CD14-positive monocyte (primary cell): ENCODE data around the gene GNL2. TPM values are rescaled to one million over a fixed set of nuclear protein-coding genes. Genes with fewer than 3 reads are reported as not detected.

Source experiments
- DNase-seq, 3 donors: peaks; one replicate each; pipeline ENCODE4 v3.0.0-alpha.2; 2011 to 2022
- H2AFZ ChIP-seq: 2 replicates; pipeline ENCODE4 v1.6.0; 2012; ENCODE audit warnings: mild to moderate bottlenecking, low read depth, low read length, inconsistent platforms; ENCODE audit not compliant: insufficient read depth, poor library complexity, severe bottlenecking
- H3K27ac ChIP-seq, 2 donors: 1 replicate in 1 of 2; 2 replicates in 1 of 2; pipeline ENCODE4 v1.5.1; 2012 to 2013; ENCODE audit warnings: low read length in 2 of 2, control low read depth in 1 of 2, inconsistent platforms in 1 of 2, low read depth in 1 of 2, mild to moderate bottlenecking in 1 of 2
- H3K27me3 ChIP-seq, 2 donors: one replicate each; pipeline versions ENCODE4 v1.6.0 to v1.6.1; 2011 to 2013; ENCODE audit warnings: low read length in 2 of 2; ENCODE audit not compliant: control insufficient read depth in 2 of 2, insufficient read depth in 2 of 2
- H3K36me3 ChIP-seq, 2 donors: replicated peaks in 1 of 2; 1 replicate in 1 of 2; 2 replicates in 1 of 2; pipeline versions ENCODE4 v1.5.1 to v1.6.1; 2012 to 2013; ENCODE audit warnings: low read length in 2 of 2, control low read depth in 1 of 2, inconsistent platforms in 1 of 2, mild to moderate bottlenecking in 1 of 2; ENCODE audit not compliant: insufficient read depth in 2 of 2, control insufficient read depth in 1 of 2
- H3K4me1 ChIP-seq, 2 donors: 1 replicate in 1 of 2; 2 replicates in 1 of 2; pipeline versions ENCODE4 v1.5.1 to v1.6.1; 2012 to 2013; ENCODE audit warnings: low read length in 2 of 2, control low read depth in 1 of 2, inconsistent platforms in 1 of 2, mild to moderate bottlenecking in 1 of 2, moderate library complexity in 1 of 2; ENCODE audit not compliant: insufficient read depth in 2 of 2, control insufficient read depth in 1 of 2
- H3K4me2 ChIP-seq: replicated peaks from 2 replicates; pipeline ENCODE3; 2012; ENCODE audit warnings: low read length, moderate library complexity, mild to moderate bottlenecking; ENCODE audit not compliant: poor library complexity, severe bottlenecking; ENCODE audit errors: extremely low read depth
- H3K4me3 ChIP-seq, 3 experiments: fragments of 200-600 bp in 1 of 3; sonication (generic) in 1 of 3; replicated peaks in 1 of 3; 1 replicate in 2 of 3; 2 replicates in 1 of 3; pipeline ENCODE4 v1.5.1; 2011 to 2013; ENCODE audit warnings: low read length in 3 of 3, mild to moderate bottlenecking in 3 of 3, control low read depth in 2 of 3, low read depth in 2 of 3, inconsistent platforms in 1 of 3, moderate library complexity in 1 of 3
- H3K79me2 ChIP-seq: 2 replicates; pipeline ENCODE4 v1.6.0; 2012; ENCODE audit warnings: mild to moderate bottlenecking, control low read depth, inconsistent platforms, low read length, moderate library complexity; ENCODE audit not compliant: insufficient read depth
- H3K9ac ChIP-seq: 2 replicates; pipeline ENCODE4 v1.6.0; 2017; ENCODE audit warnings: low read length, mild to moderate bottlenecking; ENCODE audit not compliant: insufficient read depth, poor library complexity, severe bottlenecking
- H3K9me3 ChIP-seq, 2 donors: replicated peaks in 1 of 2; 1 replicate in 1 of 2; 2 replicates in 1 of 2; pipeline versions ENCODE4 v1.5.1 to v1.6.1; 2012 to 2013; ENCODE audit warnings: low read length in 2 of 2, control low read depth in 1 of 2; ENCODE audit not compliant: control insufficient read depth in 1 of 2, insufficient read depth in 1 of 2
- H4K20me1 ChIP-seq: 2 replicates; pipeline ENCODE4 v1.6.0; 2012; ENCODE audit warnings: mild to moderate bottlenecking, low read length, control low read depth, moderate library complexity; ENCODE audit not compliant: insufficient read depth
- H3K27ac Mint-ChIP-seq, 7 donors: one replicate each; pipeline ENCODE4 v1.8.0; 2020; ENCODE audit warnings: mild to moderate bottlenecking in 7 of 7, mixed read lengths in 7 of 7, moderate library complexity in 6 of 7, inconsistent platforms in 2 of 7
- H3K27me3 Mint-ChIP-seq, 3 donors: one replicate each; pipeline ENCODE4 v1.8.0; 2021 to 2022; ENCODE audit warnings: low read depth in 3 of 3, mild to moderate bottlenecking in 3 of 3, mixed read lengths in 3 of 3, moderate library complexity in 3 of 3, inconsistent platforms in 1 of 3
- H3K36me3 Mint-ChIP-seq, 2 donors: one replicate each; pipeline ENCODE4 v1.8.0; 2020; ENCODE audit warnings: mixed read lengths in 2 of 2, inconsistent platforms in 1 of 2, mild to moderate bottlenecking in 1 of 2
- H3K4me1 Mint-ChIP-seq: one replicate; pipeline ENCODE4 v1.8.0; 2020; ENCODE audit warnings: mild to moderate bottlenecking, mixed read lengths
- H3K4me3 Mint-ChIP-seq, 2 donors: one replicate each; pipeline ENCODE4 v1.8.0; 2020; ENCODE audit warnings: mild to moderate bottlenecking in 2 of 2, mixed read lengths in 2 of 2, moderate library complexity in 1 of 2
- H3K9me3 Mint-ChIP-seq, 7 donors: one replicate each; pipeline ENCODE4 v1.8.0; 2020 to 2022; ENCODE audit warnings: mixed read lengths in 7 of 7, mild to moderate bottlenecking in 6 of 7, moderate library complexity in 6 of 7, inconsistent platforms in 2 of 7
- CTCF ChIP-seq: fragments of 200-600 bp; IDR thresholded peaks from one replicate; pipeline ENCODE4 v1.8.0; 2022; ENCODE audit warnings: antibody characterized with exemption, mild to moderate bottlenecking
- WGBS: methylation state at CpG from one replicate; pipeline ENCODE4 v1.1.5; 2013; ENCODE audit warnings: missing lambda C conversion rate; ENCODE audit not compliant: insufficient coverage; 5-methylcytosine and 5-hydroxymethylcytosine counted together
- intact Hi-C, 2 donors: fragments of 100-400 bp; cut with micrococcal nuclease; formaldehyde crosslinking; loops; one replicate each; pipeline versions ENCODE4 v1.15.0 to v1.15.1; 2023
- polyA plus RNA-seq, 3 donors: library from polyadenylated mRNA; depleted of rRNA in 1 of 3; unstranded in 2 of 3; stranded (reverse) in 1 of 3; fragments of 300-500 nt in 2 of 3; fragments of >200 nt in 1 of 3; fragmentation: Illumina TruSeq in 2 of 3; gene quantifications; 1 replicate in 2 of 3; 2 replicates in 1 of 3; pipeline ENCODE4 v1.2.3, GENCODE V29; 2012 to 2021

The GNL2 gene
- polyA plus RNA-seq, 3 donors = 22.2 to 37.2 (median 35.4) TPM

- Histone ChIP-seq H3K4me2 (no peak overlapping the region), H3K27ac (no peak overlapping the region), H4K20me1 (no peaks in the 10 kb centered on the region), H3K27me3 (peaks cover 0 to 10% of the 10 kb centered on the region in 2 donors), H3K4me3 (no peak overlapping the region), H3K4me1 (no peaks in the 10 kb centered on the region), H3K9ac (no peak overlapping the region), H3K9me3 (no peaks in the 10 kb centered on the region), H3K36me3 (no peaks in the 10 kb centered on the region), H2AFZ (no peak overlapping the region), H3K79me2 (no peaks in the 10 kb centered on the region)
- Mint-ChIP-seq H3K4me1 (no peaks in the 10 kb centered on the region), H3K27me3 (peaks cover 17 to 36% (median 35%) of the 10 kb centered on the region in 3 donors), H3K36me3 (no peaks in the 10 kb centered on the region), H3K4me3 (no peak overlapping the region), H3K27ac (no peak overlapping the region), H3K9me3 (no peaks in the 10 kb centered on the region)
- DNase-seq = no peak
- no peak for TF ChIP-seq CTCF
- 50% methylated on average over 6 of the region's 6 CpGs for WGBS
- intact Hi-C loops = no loop called here
These were observed 26.4 kb upstream of the GNL2 start for GRCh38 chr1:37622131-37622530.

GRCh38 chr1:37621326-37621870, 25.7 kb upstream of the GNL2 start:
- Mint-ChIP-seq H3K36me3 (no peaks in the 10 kb centered on the region), H3K27me3 (peaks cover 20 to 34% (median 33%) of the 10 kb centered on the region in 3 donors), H3K27ac (no peak overlapping the region), H3K9me3 (no peaks in the 10 kb centered on the region), H3K4me1 (no peaks in the 10 kb centered on the region), H3K4me3 (no peak overlapping the region)
- H3K27me3 ChIP-seq = peaks cover 0 to 13% of the 10 kb centered on the region in 2 donors
- DNase-seq = no peak
- H3K4me3 ChIP-seq = no peak overlapping the region
- H3K9me3 ChIP-seq = no peaks in the 10 kb centered on the region
- 65% methylated on average over 8 of the region's 10 CpGs for WGBS
- intact Hi-C loops = no loop called here
- TF ChIP-seq CTCF = no peak
- no peak overlapping the region for H3K27ac ChIP-seq
- no peak overlapping the region for H2AFZ ChIP-seq
- H3K4me2 ChIP-seq = no peak overlapping the region
- H4K20me1 ChIP-seq = no peaks in the 10 kb centered on the region
- no peaks in the 10 kb centered on the region for H3K79me2 ChIP-seq
- H3K4me1 ChIP-seq = no peaks in the 10 kb centered on the region
- H3K36me3 ChIP-seq = no peaks in the 10 kb centered on the region
- H3K9ac ChIP-seq = no peak overlapping the region
